Measurements from ENCODE around the gene PALLD.

The PALLD gene

GRCh38 chr4:168868802-168869201, 371.9 kb downstream of the PALLD start:
- H3K27ac ChIP-seq = no peak overlapping the region

GRCh38 chr4:168870004-168870403, 373.2 kb downstream of the PALLD start:
- TF ChIP-seq CTCF (conservative IDR thresholded peaks at IDR 0.05) = no peak
- no peak overlapping the region for H3K27ac ChIP-seq

More at GRCh38 chr4:168868802-168869201, 371.9 kb downstream of the PALLD start:
- TF ChIP-seq CTCF (conservative IDR thresholded peaks at IDR 0.05) = no peak

GRCh38 chr4:168871632-168872031, 374.8 kb downstream of the PALLD start:
- no peak overlapping the region for H3K27ac ChIP-seq
- TF ChIP-seq CTCF (conservative IDR thresholded peaks at IDR 0.05) = no peak

GRCh38 chr4:168874083-168874482, 377.2 kb downstream of the PALLD start:
- no peak overlapping the region for H3K27ac ChIP-seq
- TF ChIP-seq CTCF (conservative IDR thresholded peaks at IDR 0.05) = no peak

- TF ChIP-seq CTCF (conservative IDR thresholded peaks at IDR 0.05) = no peak
- no peak overlapping the region for H3K27ac ChIP-seq
Measured at GRCh38 chr4:168876106-168876505, 379.3 kb downstream of the PALLD start.

- H3K27ac ChIP-seq = no peak overlapping the region
- no peak for TF ChIP-seq CTCF (conservative IDR thresholded peaks at IDR 0.05)
Measured at GRCh38 chr4:168877511-168878491, 380.9 kb downstream of the PALLD start.

GRCh38 chr4:168878623-168879022, 381.8 kb downstream of the PALLD start:
- no peak for TF ChIP-seq CTCF (conservative IDR thresholded peaks at IDR 0.05)
- H3K27ac ChIP-seq = no peak overlapping the region
